ENCODE measurements around the gene MRPS33. TPM values are rescaled to one million over a fixed set of nuclear protein-coding genes. Genes with fewer than 3 reads are reported as not detected.
"Not testable (repeated sequence)": the region's sequence is repeated elsewhere in the genome, so short reads cannot be mapped to it uniquely, and the experiment has no call there.

MRPS33 gene
- total RNA-seq, 1 experiment from 2014 or later, result 57.1 TPM

GRCh38 chr7:140966561-140967233 is 48.1 kb downstream of the MRPS33 start:
- Histone ChIP-seq H3K9me2 (replicated peaks; ENCODE audit: low read length) (no peaks in the 10 kb centered on the region), H3K79me2 (ENCODE audit: low read length) (no peaks in the 10 kb centered on the region), H4K20me1 (ENCODE audit: low read length) (no peaks in the 10 kb centered on the region), H3K4me2 (ENCODE audit: low read length) (no peak overlapping the region), H3K27me3 (ENCODE audit: low read length) (no peaks in the 10 kb centered on the region), H3K4me1 (ENCODE audit: insufficient read depth, low read length) (no peaks in the 10 kb centered on the region), H3K9me3 (ENCODE audit: low read length) (no peaks in the 10 kb centered on the region), H2AFZ (ENCODE audit: low read length) (no peak overlapping the region), H3K27ac (ENCODE audit: low read length) (no peak overlapping the region), H3K36me3 (ENCODE audit: low read depth, low read length) (no peaks in the 10 kb centered on the region), H3F3A (ENCODE audit: low read length, unreplicated experiment) (no peaks in the 10 kb centered on the region), H3K4me3 (ENCODE audit: low read length) (no peak overlapping the region), H3K9ac (ENCODE audit: low read length) (no peak overlapping the region)
- intact Hi-C loops (cut with micrococcal nuclease), result no loop called here
- ATAC-seq (no peak), DNase-seq (no peak)
- TF ChIP-seq CTCF (conservative IDR thresholded peaks at IDR 0.05; ENCODE audit: low read depth, low read length) (no peak), EZH2phosphoT487 (IDR thresholded peaks at IDR 0.05; ENCODE audit: borderline replicate concordance, low read length) (no peak), EZH2 (IDR thresholded peaks at IDR 0.05; ENCODE audit: low read length, unreplicated experiment) (no peak)
- no TSS peak for BruUV-seq (replicated peaks)
- POLR2A ChIA-PET (ENCODE audit: unreplicated experiment), result no interaction called here
- CTCF ChIA-PET, result no interaction called here

GRCh38 chr7:140961117-140961516 is 53.6 kb downstream of the MRPS33 start:
- no peaks in the 10 kb centered on the region for H3K79me2 ChIP-seq (ENCODE audit: low read length)
- H3K36me3 ChIP-seq (ENCODE audit: low read depth, low read length), result no peaks in the 10 kb centered on the region
- H3K4me1 ChIP-seq (ENCODE audit: insufficient read depth, low read length), result no peaks in the 10 kb centered on the region
- TF ChIP-seq EZH2phosphoT487 (IDR thresholded peaks at IDR 0.05; ENCODE audit: borderline replicate concordance, low read length), result no peak
- TF ChIP-seq EZH2 (IDR thresholded peaks at IDR 0.05; ENCODE audit: low read length, unreplicated experiment), result no peak
- no peak for TF ChIP-seq CTCF (conservative IDR thresholded peaks at IDR 0.05; ENCODE audit: low read depth, low read length)
- no peak overlapping the region for H2AFZ ChIP-seq (ENCODE audit: low read length)
- no peaks in the 10 kb centered on the region for H3K27me3 ChIP-seq (ENCODE audit: low read length)
- DNase-seq (no peak), ATAC-seq (no peak)
- H4K20me1 ChIP-seq (ENCODE audit: low read length), result no peaks in the 10 kb centered on the region
- H3K9me3 ChIP-seq (ENCODE audit: low read length), result no peaks in the 10 kb centered on the region
- no peak overlapping the region for H3K9ac ChIP-seq (ENCODE audit: low read length)
- intact Hi-C loops (cut with micrococcal nuclease), result no loop called here
- H3K27ac ChIP-seq (ENCODE audit: low read length), result no peak overlapping the region
- ChIA-PET CTCF (no interaction called here), POLR2A (ENCODE audit: unreplicated experiment) (no interaction called here)
- BruUV-seq (replicated peaks), result no TSS peak
- H3F3A ChIP-seq (ENCODE audit: low read length, unreplicated experiment), result no peaks in the 10 kb centered on the region
- H3K4me2 ChIP-seq (ENCODE audit: low read length), result no peak overlapping the region
- no peak overlapping the region for H3K4me3 ChIP-seq (ENCODE audit: low read length)
- H3K9me2 ChIP-seq (replicated peaks; ENCODE audit: low read length), result no peaks in the 10 kb centered on the region

GRCh38 chr7:140956997-140957396 is 57.8 kb downstream of the MRPS33 start:
- H3F3A ChIP-seq (ENCODE audit: low read length, unreplicated experiment); H3K27ac ChIP-seq (ENCODE audit: low read length); H3K9me3 ChIP-seq (ENCODE audit: low read length); H2AFZ ChIP-seq (ENCODE audit: low read length); H3K9me2 ChIP-seq (replicated peaks; ENCODE audit: low read length); H3K79me2 ChIP-seq (ENCODE audit: low read length); H3K4me3 ChIP-seq (ENCODE audit: low read length); H3K36me3 ChIP-seq (ENCODE audit: low read depth, low read length); H4K20me1 ChIP-seq (ENCODE audit: low read length); H3K4me1 ChIP-seq (ENCODE audit: insufficient read depth, low read length); ATAC-seq; H3K4me2 ChIP-seq (ENCODE audit: low read length); H3K27me3 ChIP-seq (ENCODE audit: low read length); intact Hi-C loops (cut with micrococcal nuclease); DNase-seq; POLR2A ChIA-PET (ENCODE audit: unreplicated experiment); CTCF ChIA-PET; BruUV-seq (replicated peaks); H3K9ac ChIP-seq (ENCODE audit: low read length): not testable (repeated sequence)

Other genes starting within 250 kb of the MRPS33 start
- 15.2 and 15.7 TPM in 2 replicates for gene BRAF, start 90.0 kb downstream of the MRPS33 start, total RNA-seq (2014; rRNA removed)
- gene TMEM178B, start 59.1 kb upstream of the MRPS33 start, total RNA-seq (2014; rRNA removed), result 0.29 and 0.46 TPM in 2 replicates

Data from PC-3 (cell line).